ENCODE results near the gene SEMA3E. TPM values are rescaled to one million over a fixed set of nuclear protein-coding genes. Genes with fewer than 3 reads are reported as not detected.

Gene SEMA3E
- total and polyA plus RNA-seq, 2 experiments from 2014 or later = 0.75 to 0.92 TPM

- Histone ChIP-seq H3K36me3 (no peaks in the 10 kb centered on the region), H3K4me3 (no peak overlapping the region), H3K27me3 (no peaks in the 10 kb centered on the region), H3K9me3 (ENCODE audit: low read depth) (no peaks in the 10 kb centered on the region), H3K4me1 (ENCODE audit: low read depth) (no peaks in the 10 kb centered on the region), H3K27ac (no peak overlapping the region)
- DNase-seq (ENCODE audit: low read depth in 1 of 2, low spot score in 1 of 2) = peak in 1 of 2 donors; percentile 17
- TF ChIP-seq CTCF (IDR thresholded peaks at IDR 0.05; ENCODE audit: low read depth, low read length) = no peak
These were observed 102.4 kb downstream of the SEMA3E start for GRCh38 chr7:83546586-83546985.

GRCh38 chr7:83541187-83541960 is 107.6 kb downstream of the SEMA3E start:
- H3K36me3 ChIP-seq = no peaks in the 10 kb centered on the region
- no peaks in the 10 kb centered on the region for H3K9me3 ChIP-seq (ENCODE audit: low read depth)
- no peaks in the 10 kb centered on the region for H3K27me3 ChIP-seq
- no peak for TF ChIP-seq CTCF (IDR thresholded peaks at IDR 0.05; ENCODE audit: low read depth, low read length)
- H3K4me3 ChIP-seq = no peak overlapping the region
- H3K4me1 ChIP-seq (ENCODE audit: low read depth) = no peaks in the 10 kb centered on the region
- no peak overlapping the region for H3K27ac ChIP-seq
- DNase-seq (ENCODE audit: low read depth in 1 of 2, low spot score in 1 of 2) = no peak

GRCh38 chr7:83534488-83534887 is 114.5 kb downstream of the SEMA3E start:
- no peak overlapping the region for H3K4me3 ChIP-seq
- TF ChIP-seq CTCF (IDR thresholded peaks at IDR 0.05; ENCODE audit: low read depth, low read length) = no peak
- H3K9me3 ChIP-seq (ENCODE audit: low read depth) = no peaks in the 10 kb centered on the region
- no peaks in the 10 kb centered on the region for H3K36me3 ChIP-seq
- no peaks in the 10 kb centered on the region for H3K4me1 ChIP-seq (ENCODE audit: low read depth)
- no peak overlapping the region for H3K27ac ChIP-seq
- DNase-seq (ENCODE audit: low read depth in 1 of 2, low spot score in 1 of 2) = no peak
- no peaks in the 10 kb centered on the region for H3K27me3 ChIP-seq

GRCh38 chr7:83532219-83532618 is 116.7 kb downstream of the SEMA3E start:
- no peak for DNase-seq (ENCODE audit: low read depth in 1 of 2, low spot score in 1 of 2)

GRCh38 chr7:83531766-83532165 is 117.2 kb downstream of the SEMA3E start:
- no peak for TF ChIP-seq CTCF (IDR thresholded peaks at IDR 0.05; ENCODE audit: low read depth, low read length)
- no peaks in the 10 kb centered on the region for H3K36me3 ChIP-seq
- H3K27me3 ChIP-seq = no peaks in the 10 kb centered on the region
- H3K27ac ChIP-seq = no peak overlapping the region
- H3K4me1 ChIP-seq (ENCODE audit: low read depth) = peaks cover 5% of the 10 kb centered on the region
- no peak overlapping the region for H3K4me3 ChIP-seq
- no peak for DNase-seq (ENCODE audit: low read depth in 1 of 2, low spot score in 1 of 2)
- H3K9me3 ChIP-seq (ENCODE audit: low read depth) = no peaks in the 10 kb centered on the region

More at GRCh38 chr7:83532219-83532618, 116.7 kb downstream of the SEMA3E start:
- no peaks in the 10 kb centered on the region for H3K36me3 ChIP-seq
- H3K4me1 ChIP-seq (ENCODE audit: low read depth) = peaks cover 5% of the 10 kb centered on the region
- no peaks in the 10 kb centered on the region for H3K9me3 ChIP-seq (ENCODE audit: low read depth)
- H3K27me3 ChIP-seq = no peaks in the 10 kb centered on the region
- no peak overlapping the region for H3K27ac ChIP-seq
- TF ChIP-seq CTCF (IDR thresholded peaks at IDR 0.05; ENCODE audit: low read depth, low read length) = no peak
- H3K4me3 ChIP-seq = no peak overlapping the region

Data from cardiac muscle cell (in vitro differentiated cells and primary cell).